Pulmonary artery endothelial cell (primary cell): Measurements from ENCODE around the gene CMIP. TPM values are rescaled to one million over a fixed set of nuclear protein-coding genes. Genes with fewer than 3 reads are reported as not detected.

Source experiments
- DNase-seq: peaks from one replicate; pipeline ENCODE4 v3.0.0-alpha.2; 2011; ENCODE audit warnings: low read depth, low spot score
- total RNA-seq: library from RNA; depleted of rRNA; stranded (reverse); fragments of >200 nt; gene quantifications from 2 replicates; pipeline ENCODE4 v1.2.3, GENCODE V29; 2014

The CMIP gene
- total RNA-seq, 1 donor from 2014 or later, result 30.1 TPM

DNA sequence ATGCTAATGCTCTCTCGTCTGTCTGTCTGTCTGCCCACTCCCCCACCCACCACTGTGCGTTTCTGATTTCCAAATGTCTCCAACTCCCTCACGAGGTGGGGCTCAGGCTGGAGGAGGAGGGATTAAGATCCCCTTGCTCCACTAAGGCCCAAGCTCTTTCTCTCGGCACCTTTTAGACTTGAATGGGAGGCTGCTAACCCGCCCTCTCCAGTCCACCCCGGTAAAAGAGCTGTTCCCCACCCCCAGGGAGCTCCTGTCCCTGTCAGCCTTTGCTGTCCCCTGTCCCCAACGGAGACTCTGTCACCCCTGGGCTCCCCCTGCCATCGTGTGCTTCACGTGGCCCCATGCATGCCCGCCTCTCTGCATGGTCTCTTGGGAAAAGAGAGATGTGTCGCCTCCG, 266.0 kb downstream of the CMIP start:
- no peak for DNase-seq

DNA sequence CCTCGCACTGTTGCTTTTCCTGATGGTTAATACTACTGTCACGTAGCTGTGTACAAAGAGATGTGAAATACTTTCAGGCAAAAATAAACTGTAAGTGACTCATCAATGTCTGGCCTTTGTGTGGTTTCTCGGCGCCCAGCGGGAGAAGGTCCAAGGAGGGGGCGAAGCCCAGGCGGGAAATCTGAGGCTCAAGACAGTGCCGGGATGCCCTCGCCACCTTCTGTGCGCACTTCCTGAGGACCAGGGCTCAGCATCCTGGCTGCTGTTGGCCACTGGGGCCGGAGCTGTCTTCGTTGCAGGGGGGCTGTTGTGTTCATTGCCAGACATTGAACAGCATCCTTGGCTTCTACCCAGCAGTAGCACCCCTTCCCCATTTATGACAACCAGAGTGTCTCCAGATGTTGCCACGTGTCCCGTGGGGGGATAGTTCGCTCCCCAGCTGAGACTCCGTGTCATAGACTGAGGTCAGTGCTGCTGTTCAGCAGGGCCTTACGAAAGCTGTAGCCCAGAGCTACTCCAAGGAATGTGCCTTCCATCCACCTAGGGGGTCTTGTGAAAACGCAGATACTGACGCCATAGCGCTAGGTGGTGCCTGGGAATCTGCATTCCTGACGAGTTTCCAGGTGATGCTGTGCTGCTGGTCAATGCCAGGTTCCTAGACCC, 267.2 kb downstream of the CMIP start:
- DNase-seq, result peak; percentile 72

DNA sequence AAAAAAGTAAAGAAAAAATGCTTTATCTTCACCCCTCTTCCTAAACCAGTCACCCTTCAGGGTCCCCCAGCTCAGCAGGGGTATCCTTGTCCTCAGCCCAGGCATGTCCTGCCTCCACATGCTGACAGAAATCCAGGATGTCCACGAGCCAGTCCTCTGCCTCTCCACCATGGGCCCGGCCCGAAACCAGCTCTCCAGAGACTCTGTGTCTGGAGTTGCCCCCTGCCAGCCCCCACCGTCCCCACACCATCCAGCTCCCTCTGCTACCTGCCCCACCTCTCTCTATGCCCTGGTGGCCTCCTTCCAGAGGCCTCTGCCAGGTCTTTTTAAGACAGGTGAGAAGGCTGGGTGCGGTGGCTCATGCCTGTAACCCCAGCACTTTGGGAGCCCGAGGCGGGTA, 268.1 kb downstream of the CMIP start:
- DNase-seq, result no peak

DNA sequence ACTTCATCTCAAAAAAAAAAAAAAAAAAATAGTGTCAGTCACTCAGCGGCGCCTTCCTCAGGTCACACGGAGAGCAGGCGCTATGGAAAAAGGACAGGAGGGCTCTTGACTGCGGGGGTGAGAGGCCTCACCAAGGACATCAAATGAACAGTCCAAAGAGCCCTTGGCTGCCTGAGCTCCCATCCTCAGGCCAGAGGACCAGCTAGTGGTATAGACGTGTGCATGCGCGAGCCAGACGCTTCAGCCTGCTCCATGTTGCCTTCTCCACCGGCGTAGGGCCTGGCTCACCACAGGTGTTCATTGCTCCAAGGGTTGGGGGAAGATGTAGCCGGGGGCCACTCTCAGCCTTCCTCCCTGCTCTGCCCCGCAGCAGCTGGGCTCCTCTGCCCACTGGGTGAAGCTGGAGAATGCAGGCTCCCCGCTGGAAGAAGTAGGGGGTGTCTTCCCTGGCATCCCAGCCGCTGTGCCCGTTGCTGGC, 268.7 kb downstream of the CMIP start:
- DNase-seq, result no peak

DNA sequence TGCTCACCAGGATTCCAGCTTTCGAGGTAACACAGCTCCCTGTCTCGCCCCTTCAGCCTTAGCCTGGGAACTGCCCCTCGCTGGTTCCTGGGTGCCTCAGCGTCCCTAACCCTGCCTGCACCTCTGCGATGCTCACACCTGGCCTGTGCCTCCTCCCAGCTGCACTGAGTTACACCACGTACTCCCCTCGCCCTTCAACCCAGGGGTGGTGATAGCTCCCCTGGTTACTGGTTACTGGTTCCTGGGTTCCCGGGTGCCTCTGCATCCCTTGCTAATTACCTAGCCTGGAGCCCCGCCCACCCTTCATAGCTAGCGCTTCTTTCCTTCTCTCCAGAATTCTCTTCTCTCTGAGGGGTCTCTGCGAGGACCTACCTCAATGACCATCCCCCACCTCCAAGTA, 269.2 kb downstream of the CMIP start:
- DNase-seq, result no peak

DNA sequence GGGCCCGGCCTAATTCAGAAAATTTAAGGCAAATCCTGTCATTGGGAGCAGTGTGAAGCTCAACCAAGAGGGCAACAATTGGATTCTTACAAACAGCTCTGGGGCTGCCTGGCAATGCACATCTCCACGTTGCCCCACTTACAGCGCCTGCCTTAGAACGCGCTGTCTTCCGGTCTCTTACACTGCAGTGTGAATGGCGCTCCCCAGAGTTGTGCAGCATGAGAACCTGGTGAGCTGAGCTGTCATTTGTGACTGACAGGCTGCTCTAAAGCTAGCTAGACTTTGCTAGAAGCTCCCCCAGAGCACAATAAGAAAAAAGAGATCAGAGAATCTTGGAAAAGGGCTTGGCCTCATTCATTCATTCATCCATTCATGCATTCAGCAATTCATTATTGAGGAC, 270.0 kb downstream of the CMIP start:
- DNase-seq, result no peak

DNA sequence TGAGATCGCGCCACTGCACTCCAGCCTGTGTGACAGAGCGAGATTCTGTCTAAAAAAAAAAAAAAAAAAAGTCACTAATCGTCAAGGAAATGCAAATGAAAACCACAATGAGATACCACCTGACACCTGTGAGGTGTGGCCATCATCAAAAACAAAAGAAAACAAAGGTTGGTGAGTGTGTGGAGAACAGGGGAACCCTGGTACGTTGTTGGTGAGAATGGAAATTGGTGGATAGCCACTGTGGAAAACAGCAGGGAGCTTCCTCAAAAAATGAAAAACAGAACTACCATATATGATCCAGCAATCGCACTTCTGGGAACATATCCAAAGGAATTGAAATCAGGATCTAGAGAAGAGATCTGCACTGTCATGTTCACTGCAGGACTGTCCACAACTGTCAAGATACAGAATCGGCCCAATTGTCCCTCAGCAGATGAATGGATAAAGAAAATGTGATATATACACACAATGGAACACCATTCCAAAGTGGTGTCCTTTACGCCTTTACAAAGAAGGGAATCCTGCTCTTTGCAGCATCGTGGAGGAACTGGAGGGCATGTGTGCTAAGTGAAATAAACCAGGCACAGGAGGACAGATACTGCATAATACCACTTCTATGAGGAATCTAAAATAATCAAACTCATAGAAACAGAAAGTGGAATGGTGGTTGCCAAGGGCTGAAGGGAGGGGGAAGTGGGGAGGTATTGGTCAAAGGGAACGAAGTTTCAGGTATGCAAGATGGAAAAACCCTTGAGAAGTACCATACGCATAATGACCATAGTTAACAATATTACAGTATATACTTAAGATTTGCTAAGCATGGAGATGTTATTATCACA, 271.0 kb downstream of the CMIP start:
- no peak for DNase-seq

DNA sequence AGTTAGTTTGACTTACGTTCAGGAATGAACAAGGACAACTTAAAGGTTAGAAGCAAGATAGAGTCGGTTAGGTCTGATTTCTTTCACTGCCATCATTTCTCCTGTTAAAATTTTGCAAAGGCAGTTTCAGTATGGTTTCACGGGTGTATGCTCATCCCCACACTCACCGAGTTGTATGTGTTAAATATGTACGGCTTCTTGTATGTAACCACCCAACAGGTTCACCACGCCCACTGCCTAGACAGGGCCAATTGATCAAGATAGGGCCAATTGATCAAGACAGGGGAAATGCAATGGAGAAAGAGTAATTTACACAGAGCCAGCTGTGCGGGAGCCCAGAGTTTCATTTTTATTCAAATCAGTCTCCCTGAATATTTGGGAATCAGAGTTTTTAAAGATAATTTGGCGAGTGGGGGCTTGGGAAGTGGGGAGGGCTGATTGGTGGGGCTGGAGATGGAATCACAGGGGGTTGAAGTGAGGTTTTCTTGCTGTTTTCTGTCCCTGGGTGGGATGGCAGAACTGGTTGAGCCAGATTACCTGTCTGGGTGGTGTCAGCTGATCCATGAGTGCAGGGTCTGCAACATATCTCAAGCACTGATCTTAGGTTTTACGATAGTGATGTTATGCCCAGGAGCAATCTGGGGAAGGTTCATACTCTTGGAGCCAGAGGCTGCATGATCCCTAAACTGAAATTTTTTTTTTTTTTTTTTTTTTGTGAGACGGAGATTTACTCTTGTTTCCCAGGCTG, 272.0 kb downstream of the CMIP start:
- no peak for DNase-seq

DNA sequence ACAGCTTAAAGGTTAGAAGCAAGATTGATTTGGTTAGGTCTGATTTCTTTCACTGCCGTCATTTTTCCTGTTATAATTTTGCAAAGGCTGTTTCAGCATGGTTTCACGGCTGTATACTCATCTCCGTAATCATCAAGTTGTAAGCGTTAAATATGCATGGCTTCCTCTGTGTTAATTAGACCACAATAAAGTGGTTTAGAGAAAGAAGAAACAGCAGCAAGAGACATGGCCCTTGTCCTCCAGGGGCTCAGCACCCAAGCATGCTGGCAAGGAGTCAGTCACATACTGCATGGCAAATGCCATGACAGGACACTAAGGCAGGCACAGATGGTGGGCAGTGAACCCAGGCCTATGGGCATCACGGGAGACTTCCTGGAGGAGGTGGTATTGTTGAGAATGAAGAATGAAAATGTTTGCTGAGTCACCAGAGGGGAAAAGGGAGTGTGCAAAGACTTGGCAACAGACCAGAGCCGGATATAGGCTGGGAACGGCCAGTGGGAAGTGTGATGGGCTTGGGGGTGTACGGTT, 273.1 kb downstream of the CMIP start:
- no peak for DNase-seq

DNA sequence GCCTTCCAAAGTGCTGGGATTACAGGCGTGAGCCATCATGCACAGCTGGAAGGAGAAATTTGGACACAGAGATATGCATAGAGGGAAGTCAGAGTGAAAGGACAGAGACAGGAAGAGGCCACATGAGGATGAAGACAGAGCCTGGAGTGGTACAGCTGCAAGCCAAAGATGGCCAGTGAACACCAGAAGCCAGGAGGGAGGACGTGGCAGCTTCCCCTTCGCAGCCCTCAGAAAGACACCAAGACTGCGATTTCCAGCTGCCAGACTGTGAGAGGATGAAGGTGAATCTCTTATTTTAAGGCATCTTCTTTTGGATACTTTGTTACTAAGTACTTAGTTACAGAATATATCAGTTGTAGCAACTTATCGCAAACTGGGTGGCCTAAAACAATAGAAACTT, 274.0 kb downstream of the CMIP start:
- DNase-seq, result no peak

DNA sequence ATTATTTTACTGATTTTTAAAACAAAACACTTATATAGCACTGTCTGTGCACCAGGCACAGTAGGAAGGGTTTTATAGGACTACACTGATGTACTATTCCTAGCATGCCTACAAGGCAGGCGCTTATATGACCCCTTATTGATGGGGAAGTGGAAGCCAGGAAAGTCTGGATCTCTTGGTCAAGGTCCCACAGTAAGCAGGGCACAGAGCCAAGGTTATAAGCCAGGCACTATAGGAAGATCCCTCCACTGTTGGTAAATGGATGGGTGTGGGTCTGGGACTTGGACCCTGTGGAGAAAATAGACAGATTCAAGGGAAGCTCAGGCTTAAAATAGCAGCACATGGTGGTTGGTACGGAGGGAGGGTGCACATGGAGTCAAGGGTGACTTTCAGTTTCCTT, 275.4 kb downstream of the CMIP start:
- no peak for DNase-seq

DNA sequence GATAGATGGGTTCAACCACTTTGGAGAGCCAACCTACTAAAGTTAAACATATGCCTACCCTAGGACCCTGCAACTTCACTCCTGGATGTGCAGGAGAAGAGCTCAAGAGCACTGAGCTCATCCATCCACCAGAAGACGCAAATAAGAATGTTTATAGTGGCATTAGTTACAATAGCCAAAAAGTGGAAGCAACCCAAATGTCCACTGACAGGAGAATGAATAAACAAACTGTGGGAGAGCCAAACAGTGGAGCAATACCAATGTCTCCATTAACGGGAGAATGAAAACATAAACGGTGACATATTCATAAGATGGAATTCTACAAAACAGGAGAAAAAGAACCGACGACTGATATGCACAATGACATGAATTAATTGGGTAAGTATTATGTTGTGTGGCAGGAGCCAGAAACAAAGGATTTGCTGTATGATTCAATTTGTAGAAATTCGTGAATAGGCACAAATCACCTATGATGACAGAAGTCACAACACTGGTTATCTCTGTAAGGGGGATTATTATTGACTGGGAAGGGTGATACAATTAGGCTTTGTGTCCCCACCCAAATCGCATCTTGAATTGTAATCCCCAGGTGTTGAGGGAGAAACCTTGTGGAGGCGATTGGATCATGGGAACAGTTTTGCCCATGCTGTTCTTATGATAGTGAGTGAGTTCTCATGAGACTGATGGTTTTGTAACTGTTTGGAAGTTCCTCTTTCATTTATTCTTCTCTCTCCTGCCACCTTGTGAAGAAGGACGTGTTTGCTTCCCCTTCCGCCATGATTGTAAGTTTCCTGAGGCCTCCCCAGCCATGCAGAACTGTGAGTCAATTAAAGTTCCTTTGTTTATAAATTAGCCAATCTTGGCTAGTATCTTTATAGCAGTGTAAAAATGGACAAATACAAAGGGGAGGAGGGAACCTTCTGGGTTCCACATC, 276.6 kb downstream of the CMIP start:
- DNase-seq, result no peak

DNA sequence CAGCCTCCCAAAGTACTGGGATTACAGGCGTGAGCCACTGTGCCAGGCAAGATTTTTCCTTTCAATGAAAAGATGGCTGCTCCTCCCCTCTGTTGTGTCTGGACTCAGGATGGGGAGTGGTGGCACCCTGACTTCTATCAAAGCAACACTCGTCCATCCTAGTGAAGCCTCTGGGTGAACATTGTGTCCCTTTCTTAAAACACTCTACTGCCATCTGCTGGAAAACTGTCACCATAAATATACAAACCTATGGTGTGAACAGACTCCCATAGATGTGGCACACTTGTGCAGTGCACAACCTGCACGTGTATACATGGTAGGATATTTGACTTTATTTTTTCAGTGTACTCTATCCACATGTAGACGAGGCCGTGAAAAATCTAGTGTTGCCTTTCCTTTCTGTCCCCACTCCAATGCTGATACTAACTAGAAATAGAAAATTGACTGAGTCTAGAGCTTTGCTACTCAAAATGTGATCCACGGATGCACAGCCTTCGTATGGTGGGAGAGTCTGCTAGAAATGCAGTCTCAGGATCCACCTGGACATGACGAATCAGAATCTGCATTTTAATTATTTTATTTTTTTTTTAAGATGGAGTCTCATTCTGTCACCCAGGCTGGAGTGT, 278.6 kb downstream of the CMIP start:
- DNase-seq, result peak; percentile 75

DNA sequence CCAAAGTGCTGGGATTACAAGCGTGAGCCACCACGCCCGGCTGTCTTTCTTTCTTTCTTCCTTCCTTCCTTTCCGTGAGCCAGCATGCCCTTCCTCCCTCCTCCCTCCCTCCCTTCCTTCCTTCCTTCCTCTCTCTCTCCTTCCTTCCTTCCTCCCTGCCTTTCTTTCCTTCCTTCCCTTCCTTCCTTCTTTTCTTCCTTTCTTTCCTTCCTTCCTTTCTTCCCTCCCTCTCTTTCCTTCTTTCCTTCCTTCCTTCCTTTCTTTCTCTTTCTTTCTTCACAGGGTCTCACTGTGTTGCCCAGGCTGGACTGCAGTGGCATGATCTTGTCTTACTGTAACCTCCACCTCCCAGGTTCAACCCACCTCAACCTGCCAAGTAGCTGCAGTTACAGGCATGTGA, 283.8 kb downstream of the CMIP start:
- DNase-seq, result no peak

DNA sequence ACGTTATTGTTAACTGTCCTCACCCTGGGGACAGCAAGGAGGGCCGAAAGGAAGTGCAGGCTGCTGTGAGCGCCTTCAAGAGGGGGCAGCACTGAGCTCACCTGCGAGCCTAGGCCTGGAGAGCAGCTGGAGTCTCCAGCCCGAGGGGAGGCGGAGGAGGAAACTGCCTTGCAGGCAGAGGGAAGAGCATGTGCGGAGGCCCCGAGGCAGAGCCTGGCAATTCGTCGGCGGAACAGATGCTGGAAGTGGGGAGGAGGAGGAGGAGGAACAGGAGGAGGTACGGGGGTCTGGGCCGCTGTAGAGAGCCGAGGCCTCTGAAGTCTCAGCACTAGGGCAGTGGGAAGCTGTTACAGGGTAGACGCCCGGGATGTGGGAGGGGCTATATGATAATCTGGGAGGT, 284.8 kb downstream of the CMIP start:
- no peak for DNase-seq

DNA sequence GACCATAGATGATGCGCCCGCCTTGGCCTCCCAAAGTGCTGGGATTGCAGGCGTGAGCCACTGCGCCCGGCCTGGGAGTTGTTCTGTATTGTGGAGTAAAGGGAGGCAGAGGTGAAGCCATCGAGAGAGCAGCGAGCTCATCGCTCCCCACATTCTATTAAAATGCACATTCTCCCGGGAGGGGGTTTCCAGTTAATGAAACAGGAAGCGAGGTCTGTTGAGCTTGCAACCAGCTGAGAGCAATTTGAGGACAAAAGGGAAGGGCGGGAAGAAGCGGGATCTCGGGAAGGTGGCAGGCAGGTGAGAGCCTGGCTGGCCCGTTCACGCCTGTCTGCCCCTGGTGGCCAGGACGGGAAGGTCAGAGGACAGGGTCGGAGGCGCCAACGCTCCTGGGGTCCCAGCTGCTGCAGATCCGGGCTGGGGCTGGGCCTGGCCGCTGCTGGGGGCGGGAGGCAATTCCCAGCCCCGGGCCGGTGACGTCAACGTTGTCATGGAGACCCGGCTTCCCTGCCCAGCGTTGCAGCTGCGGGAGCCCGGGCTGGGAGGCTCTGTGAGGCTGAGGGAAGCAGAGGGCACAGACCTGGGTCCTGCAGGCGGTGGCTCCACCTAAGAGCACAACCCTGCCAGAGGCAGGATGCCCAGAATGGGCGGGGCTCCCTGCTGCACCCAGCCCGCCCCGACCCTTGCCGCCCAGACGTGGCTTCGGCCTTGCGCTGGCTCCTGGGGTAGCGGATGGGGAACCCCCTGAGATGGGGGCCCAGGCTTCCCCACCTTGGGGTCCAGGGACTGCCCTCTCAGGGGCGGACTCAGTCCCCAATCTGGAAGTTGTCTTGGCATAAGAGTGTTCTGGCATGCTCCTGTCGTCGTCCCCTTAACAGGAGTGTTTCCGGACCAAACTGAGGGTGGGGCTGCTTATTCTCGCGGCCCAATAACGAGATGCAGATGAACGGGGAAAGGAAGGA, 285.8 kb downstream of the CMIP start:
- DNase-seq, result peak; percentile 53

DNA sequence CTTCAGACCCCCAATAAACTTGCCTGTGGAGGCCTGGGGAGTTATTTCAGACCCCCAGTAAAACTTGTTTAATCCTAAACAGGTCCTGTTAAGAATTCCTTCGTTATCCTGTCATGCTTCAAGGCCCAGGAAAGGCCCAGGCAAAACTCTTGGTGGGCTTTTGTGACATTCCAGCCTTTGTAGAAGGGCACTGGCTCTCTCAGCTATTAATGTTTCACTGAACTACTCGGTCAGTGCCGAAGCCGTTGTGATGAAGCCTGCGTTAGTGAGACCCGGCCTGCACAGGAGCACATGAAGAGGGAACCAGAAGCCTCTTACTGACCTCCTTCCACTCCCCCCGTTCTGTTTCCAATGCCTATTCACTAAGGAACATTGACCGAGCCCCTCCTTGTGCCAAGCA, 287.0 kb downstream of the CMIP start:
- DNase-seq, result no peak

DNA sequence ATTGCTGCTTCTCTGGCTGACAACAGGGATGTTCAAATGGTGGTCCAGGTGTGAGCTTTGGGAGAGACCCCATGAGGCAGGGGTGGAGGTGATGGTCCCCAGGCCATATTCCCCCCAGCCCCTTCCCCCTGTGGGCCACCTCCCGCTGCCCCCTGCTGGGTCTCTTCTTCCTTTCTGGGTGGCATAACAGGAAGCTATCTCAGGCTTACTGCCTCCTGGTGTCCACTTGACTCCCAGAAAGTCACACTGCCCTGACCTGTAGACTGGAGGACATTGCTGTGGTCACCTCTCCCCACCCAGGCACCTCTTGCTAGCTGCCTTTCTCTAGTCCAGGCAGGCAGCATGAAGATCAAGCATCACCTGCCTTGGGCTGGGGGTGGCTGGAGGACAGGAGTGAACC, 288.1 kb downstream of the CMIP start:
- DNase-seq, result no peak

DNA sequence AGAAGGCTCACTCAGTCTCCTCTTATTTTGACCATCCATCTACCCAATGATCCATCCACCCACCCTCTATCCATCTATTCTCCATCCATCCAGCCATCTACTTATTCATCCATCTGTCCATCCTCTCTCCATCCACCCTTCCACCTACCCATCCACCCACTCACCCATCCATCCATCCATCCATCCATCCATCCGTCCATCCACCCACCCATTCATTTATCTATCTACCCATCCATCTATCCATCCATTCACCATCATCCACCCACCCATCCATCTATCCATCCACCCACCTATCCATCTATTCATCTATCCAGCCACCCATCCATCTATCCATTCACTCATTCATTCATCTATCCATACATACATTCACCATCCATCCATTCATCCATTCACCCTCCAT, 288.7 kb downstream of the CMIP start:
- DNase-seq, result no peak
